Right lobe of liver (tissue), 4 donors: ENCODE measurements around the gene TNS3.

Source experiments
- POLR2A ChIP-seq: fragments of 450-650 bp; IDR thresholded peaks from one replicate; pipeline ENCODE4 v1.6.1; 2017; ENCODE audit warnings: antibody characterized with exemption, mild to moderate bottlenecking
- TF ChIP-seq, protein P1 (sequence below), 4 donors: fragments of 200-600 bp in 3 of 4; fragments of 450-650 bp in 1 of 4; IDR thresholded peaks; one replicate each; pipeline versions ENCODE4 v1.5.1 to v1.8.0; 2016 to 2022; ENCODE audit warnings: antibody characterized with exemption in 4 of 4, mild to moderate bottlenecking in 2 of 4
- donor health status: DM: no; HTN: no; CAD: no.
- donor health status: DM: no; HTN: no; CAD: no.
- donor health status: DM: no; HTN: yes; CAD: no.

DNA sequence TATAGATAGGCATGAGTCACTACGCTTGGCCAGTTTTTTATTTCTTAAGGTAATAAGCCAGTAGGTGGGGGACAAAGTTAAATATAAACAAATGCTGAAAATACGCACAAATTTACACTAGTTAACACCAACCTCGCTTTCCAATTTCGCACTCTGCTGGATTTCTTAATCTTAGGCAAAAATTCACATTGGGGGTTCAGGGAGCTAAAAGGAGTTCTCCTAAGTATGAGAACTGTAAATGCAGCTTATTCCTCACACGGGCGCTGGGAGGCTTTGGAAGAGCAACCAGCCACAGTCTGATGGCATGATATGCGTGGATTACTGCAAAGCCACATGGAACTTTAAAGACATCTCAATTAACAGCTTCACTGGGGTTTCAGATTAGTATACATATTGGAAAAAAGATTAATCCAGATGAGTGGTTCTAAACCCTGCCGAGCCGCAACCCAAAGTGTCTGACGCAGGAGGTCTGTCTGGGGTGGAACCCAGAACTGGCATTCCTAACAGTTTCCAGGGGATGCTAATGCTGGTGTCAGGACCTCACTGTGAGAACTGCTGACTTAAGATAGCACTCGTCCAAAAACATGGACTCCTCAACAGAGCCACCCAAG, 16.2 kb downstream of the TNS3 start:
- TF ChIP-seq POLR2A, result no peak
- TF ChIP-seq, protein P1, sequence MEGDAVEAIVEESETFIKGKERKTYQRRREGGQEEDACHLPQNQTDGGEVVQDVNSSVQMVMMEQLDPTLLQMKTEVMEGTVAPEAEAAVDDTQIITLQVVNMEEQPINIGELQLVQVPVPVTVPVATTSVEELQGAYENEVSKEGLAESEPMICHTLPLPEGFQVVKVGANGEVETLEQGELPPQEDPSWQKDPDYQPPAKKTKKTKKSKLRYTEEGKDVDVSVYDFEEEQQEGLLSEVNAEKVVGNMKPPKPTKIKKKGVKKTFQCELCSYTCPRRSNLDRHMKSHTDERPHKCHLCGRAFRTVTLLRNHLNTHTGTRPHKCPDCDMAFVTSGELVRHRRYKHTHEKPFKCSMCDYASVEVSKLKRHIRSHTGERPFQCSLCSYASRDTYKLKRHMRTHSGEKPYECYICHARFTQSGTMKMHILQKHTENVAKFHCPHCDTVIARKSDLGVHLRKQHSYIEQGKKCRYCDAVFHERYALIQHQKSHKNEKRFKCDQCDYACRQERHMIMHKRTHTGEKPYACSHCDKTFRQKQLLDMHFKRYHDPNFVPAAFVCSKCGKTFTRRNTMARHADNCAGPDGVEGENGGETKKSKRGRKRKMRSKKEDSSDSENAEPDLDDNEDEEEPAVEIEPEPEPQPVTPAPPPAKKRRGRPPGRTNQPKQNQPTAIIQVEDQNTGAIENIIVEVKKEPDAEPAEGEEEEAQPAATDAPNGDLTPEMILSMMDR (IDR thresholded peaks at IDR 0.05), result no peak
